ENCODE results near the gene DCTN2. TPM values are rescaled to one million over a fixed set of nuclear protein-coding genes. Genes with fewer than 3 reads are reported as not detected.
A peak's percentile ranks its signal among the peaks of the same experiment; 100 is the strongest.

Gene DCTN2
- total and polyA plus RNA-seq, 4 donors, result 28.5 to 66.6 (median 31.2) TPM

GRCh38 chr12:57524814-57525614 is 22.0 kb downstream of the DCTN2 start:
- Histone ChIP-seq H3K36me3 (ENCODE audit: control insufficient read depth in 4 of 4, insufficient read depth in 3 of 4, low read depth in 1 of 4, low read length in 3 of 4) (peaks cover 15 to 35% (median 24%) of the 10 kb centered on the region in 4 donors), H3K4me3 (ENCODE audit: low read depth in 1 of 3, low read length in 3 of 3) (no peak overlapping the region), H3K27me3 (ENCODE audit: control insufficient read depth in 4 of 4, insufficient read depth in 4 of 4, low read length in 3 of 4) (no peaks in the 10 kb centered on the region), H3K4me1 (ENCODE audit: control insufficient read depth in 4 of 4, insufficient read depth in 4 of 4, low read length in 3 of 4) (peaks cover 9 to 35% (median 24%) of the 10 kb centered on the region in 4 donors), H3K27ac (ENCODE audit: low read depth in 1 of 2, low read length in 2 of 2) (no peak overlapping the region), H3K9me3 (ENCODE audit: control insufficient read depth in 4 of 4, low read length in 3 of 4) (no peaks in the 10 kb centered on the region), H3K9ac (ENCODE audit: low read depth in 1 of 2, low read length in 2 of 2) (peak overlapping the region in 1 of 2 donors; percentile 96)
- TF ChIP-seq HNF4A (conservative IDR thresholded peaks at IDR 0.05) (no peak), NR2F2 (IDR thresholded peaks at IDR 0.05) (peak; percentile 47)
- 71% methylated on average over 11 of the region's 11 CpGs for WGBS
- no peak for DNase-seq (ENCODE audit: low spot score)

GRCh38 chr12:57523706-57524614 is 23.0 kb downstream of the DCTN2 start:
- H3K9me3 ChIP-seq (ENCODE audit: control insufficient read depth in 4 of 4, low read length in 3 of 4), result no peaks in the 10 kb centered on the region
- H3K27ac ChIP-seq (ENCODE audit: low read depth in 1 of 2, low read length in 2 of 2), result peak overlapping the region; percentile 92 to 95
- H3K9ac ChIP-seq (ENCODE audit: low read depth in 1 of 2, low read length in 2 of 2), result peak overlapping the region; percentile 83 to 96
- peaks cover 15 to 27% (median 19%) of the 10 kb centered on the region in 4 donors for H3K36me3 ChIP-seq (ENCODE audit: control insufficient read depth in 4 of 4, insufficient read depth in 3 of 4, low read depth in 1 of 4, low read length in 3 of 4)
- WGBS, result 72% methylated on average over 14 of the region's 14 CpGs
- TF ChIP-seq EGR1 (IDR thresholded peaks at IDR 0.05; ENCODE audit: low read depth in 2 of 2) (no peak), RXRA (IDR thresholded peaks at IDR 0.05) (no peak), FOXA2 (IDR thresholded peaks at IDR 0.05) (no peak), SP1 (IDR thresholded peaks at IDR 0.05) (no peak), FOXA1 (IDR thresholded peaks at IDR 0.05) (no peak), JUND (IDR thresholded peaks at IDR 0.05) (no peak), REST (IDR thresholded peaks at IDR 0.05) (no peak)
- TF ChIP-seq, protein P1, sequence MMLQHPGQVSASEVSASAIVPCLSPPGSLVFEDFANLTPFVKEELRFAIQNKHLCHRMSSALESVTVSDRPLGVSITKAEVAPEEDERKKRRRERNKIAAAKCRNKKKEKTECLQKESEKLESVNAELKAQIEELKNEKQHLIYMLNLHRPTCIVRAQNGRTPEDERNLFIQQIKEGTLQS (IDR thresholded peaks at IDR 0.05), result no peak
- no peaks in the 10 kb centered on the region for H3K27me3 ChIP-seq (ENCODE audit: control insufficient read depth in 4 of 4, insufficient read depth in 4 of 4, low read length in 3 of 4)
- no peak for DNase-seq (ENCODE audit: low spot score)
- peaks cover 9 to 42% (median 27%) of the 10 kb centered on the region in 4 donors for H3K4me1 ChIP-seq (ENCODE audit: control insufficient read depth in 4 of 4, insufficient read depth in 4 of 4, low read length in 3 of 4)
- H3K4me3 ChIP-seq (ENCODE audit: low read depth in 1 of 3, low read length in 3 of 3), result peak overlapping the region; percentile 63 to 96 (median 82)
